VCaP (cell line): ENCODE data around the gene RNLS.

Experiments
- H3K27ac ChIP-seq: fragments of 450-650 bp; 2 replicates; pipeline ENCODE4 v1.5.1; 2017
- CTCF ChIP-seq: fragments of 450-650 bp; conservative IDR thresholded peaks from 2 replicates; pipeline ENCODE4 v1.5.1; 2017; ENCODE audit warnings: mild to moderate bottlenecking, moderate library complexity

Gene RNLS

GRCh38 chr10:88583584-88583957, 453 bp upstream of the RNLS start:
- peak overlapping the region; percentile 63 for H3K27ac ChIP-seq
- no peak for TF ChIP-seq CTCF

- no peak for TF ChIP-seq CTCF
- peak overlapping the region; percentile 63 for H3K27ac ChIP-seq
Measured at GRCh38 chr10:88582411-88582805, 710 bp downstream of the RNLS start.

- H3K27ac ChIP-seq: no peak overlapping the region
- TF ChIP-seq CTCF: peak; percentile 73
Measured at GRCh38 chr10:88565072-88565471, 18.0 kb downstream of the RNLS start.

- no peak overlapping the region for H3K27ac ChIP-seq
- TF ChIP-seq CTCF: no peak
Measured at GRCh38 chr10:88562152-88562551, 21.0 kb downstream of the RNLS start.

GRCh38 chr10:88557658-88558057, 25.5 kb downstream of the RNLS start:
- no peak overlapping the region for H3K27ac ChIP-seq
- TF ChIP-seq CTCF: no peak

- H3K27ac ChIP-seq: no peak overlapping the region
- TF ChIP-seq CTCF: no peak
Measured at GRCh38 chr10:88557256-88557655, 25.9 kb downstream of the RNLS start.

GRCh38 chr10:88555190-88555908, 27.8 kb downstream of the RNLS start:
- TF ChIP-seq CTCF: no peak
- H3K27ac ChIP-seq: no peak overlapping the region
